GM11168 (cell line): ENCODE data around the gene NAP1L4.

Source experiments
- in situ Hi-C: fragments of 300-500 bp; cut with MboI; formaldehyde crosslinking; loops from one replicate; pipeline ENCODE4 v1.12.0; 2022; ENCODE audit warnings: low sequenced_read_pairs; ENCODE audit not compliant: unreplicated experiment

Gene NAP1L4

GRCh38 chr11:2897048-2897447 is 95.1 kb downstream of the NAP1L4 start:
- in situ Hi-C loops: loop anchor here (10.0 to 25.0 kb wide), 2 partner anchors 472 to 610 kb away; no protein-coding TSS in a partner anchor

- in situ Hi-C loops: loop anchor here (10.0 to 25.0 kb wide), 2 partner anchors 471 to 609 kb away; no protein-coding TSS in a partner anchor
These were observed 96.1 kb downstream of the NAP1L4 start for GRCh38 chr11:2896047-2896446.
